ENCODE measurements around the gene PDE8B.

DNA sequence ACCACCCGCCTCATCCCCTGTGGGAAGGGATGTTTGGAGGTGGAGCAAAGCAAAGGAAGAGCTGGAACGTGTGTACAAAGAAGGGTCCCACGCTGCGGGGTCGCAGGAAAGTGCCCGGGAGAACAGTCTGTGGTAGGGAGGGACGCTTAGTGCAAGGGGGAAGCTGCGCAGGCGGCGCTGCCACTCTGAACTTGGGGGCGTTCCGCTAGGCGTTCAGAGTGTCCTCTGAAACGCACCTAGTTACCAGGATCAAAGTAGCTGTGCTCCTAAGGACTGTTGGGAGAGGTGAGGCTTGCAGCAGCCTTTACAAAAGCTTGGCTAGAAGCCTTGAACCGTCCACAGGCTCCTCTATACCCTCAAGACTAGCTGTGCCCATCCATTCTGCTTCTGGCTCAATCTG is 29.3 kb upstream of the PDE8B start:
- no peak for TF ChIP-seq CTCF (conservative IDR thresholded peaks at IDR 0.05)
- no peak for TF ChIP-seq EZH2 (IDR thresholded peaks at IDR 0.05; ENCODE audit: low read depth)
